MCF 10A (cell line): ENCODE measurements around the gene PARP8. TPM values are rescaled to one million over a fixed set of nuclear protein-coding genes. Genes with fewer than 3 reads are reported as not detected.

ENCODE experiments used
- BruUV-seq: library from RNA; stranded (reverse); fragments of 400-500 nt; replicated peaks from 2 replicates; lab custom pipeline; 2021; lab: Mats Ljungman, UMichigan
- CTCF ChIA-PET: fragments of 300-600 bp; sonication (Branson Sonifier 250); formaldehyde crosslinking; extraction: SDS; loops from one replicate; lab custom pipeline; 2021; ENCODE audit warnings: antibody characterized with exemption, inconsistent platforms; lab: Yijun Ruan, JAX
- POLR2A ChIA-PET: fragments of 300-600, 350-650 bp; sonication (Branson Sonifier 250); formaldehyde crosslinking; extraction: SDS; loops from one replicate; lab custom pipeline; 2020; ENCODE audit warnings: antibody characterized with exemption, inconsistent platforms; lab: Yijun Ruan, JAX
- DNase-seq: peaks from one replicate; pipeline ENCODE4 v3.0.0-alpha.2; 2018; ENCODE audit not compliant: unreplicated experiment
- H3K27ac Mint-ChIP-seq: one replicate; pipeline ENCODE4 v1.8.0; 2022; ENCODE audit warnings: mild to moderate bottlenecking, low read depth, mixed read lengths; ENCODE audit not compliant: unreplicated experiment
- H3K27me3 Mint-ChIP-seq: one replicate; pipeline ENCODE4 v1.8.0; 2022; ENCODE audit warnings: mixed read lengths; ENCODE audit not compliant: insufficient read depth, unreplicated experiment
- H3K36me3 Mint-ChIP-seq: one replicate; pipeline ENCODE4 v1.8.0; 2022; ENCODE audit warnings: mild to moderate bottlenecking, moderate library complexity, mixed read lengths; ENCODE audit not compliant: insufficient read depth, unreplicated experiment
- H3K4me1 Mint-ChIP-seq: one replicate; pipeline ENCODE4 v1.8.0; 2022; ENCODE audit warnings: mixed read lengths; ENCODE audit not compliant: insufficient read depth, unreplicated experiment
- H3K4me3 Mint-ChIP-seq: one replicate; pipeline ENCODE4 v1.8.0; 2022; ENCODE audit warnings: mild to moderate bottlenecking, moderate library complexity, mixed read lengths; ENCODE audit not compliant: unreplicated experiment
- H3K9me3 Mint-ChIP-seq: one replicate; pipeline ENCODE4 v1.8.0; 2022; ENCODE audit warnings: mixed read lengths; ENCODE audit not compliant: unreplicated experiment
- CTCF ChIP-seq: fragments of 200-600 bp; IDR thresholded peaks from one replicate; pipeline ENCODE4 v1.8.0; 2022; ENCODE audit warnings: antibody characterized with exemption, mild to moderate bottlenecking; ENCODE audit not compliant: unreplicated experiment
- intact Hi-C: fragments of 100-400 bp; cut with micrococcal nuclease; formaldehyde crosslinking; loops from 2 replicates; pipeline ENCODE4 v1.14.1; 2022
- total RNA-seq: library from RNA; stranded (reverse); gene quantifications from 2 replicates; pipeline ENCODE4 v1.2.3, GENCODE V29; 2022

PARP8 gene
- total RNA-seq, 1 experiment from 2014 or later, result 31.2 TPM

GRCh38 chr5:50711280-50711679 lies 44.8 kb downstream of the PARP8 start:
- intact Hi-C loops, result no loop called here
- ChIA-PET CTCF (no interaction called here), POLR2A (interaction anchor here (0.7 to 1.3 kb wide), 4 partner anchors 15 to 87 kb away, joined by 3 to 4 read pairs (median 4); partner anchors contain the start of gene PARP8)
- no TSS peak for BruUV-seq
- Mint-ChIP-seq H3K27ac (peak overlapping the region; percentile 65), H3K4me3 (peak overlapping the region; percentile 48), H3K36me3 (peaks cover 5% of the 10 kb centered on the region), H3K27me3 (no peaks in the 10 kb centered on the region), H3K9me3 (no peaks in the 10 kb centered on the region), H3K4me1 (peaks cover 39% of the 10 kb centered on the region)
- DNase-seq, result peak; percentile 32
- no peak for TF ChIP-seq CTCF

GRCh38 chr5:50712479-50712878 lies 46.0 kb downstream of the PARP8 start:
- CTCF ChIA-PET, result no interaction called here

GRCh38 chr5:50715001-50715400 lies 48.6 kb downstream of the PARP8 start:
- no peak for TF ChIP-seq CTCF
- no TSS peak for BruUV-seq
- intact Hi-C loops, result no loop called here
- Mint-ChIP-seq H3K4me1 (peaks cover 18% of the 10 kb centered on the region), H3K4me3 (no peak overlapping the region), H3K27ac (no peak overlapping the region), H3K27me3 (no peaks in the 10 kb centered on the region), H3K9me3 (no peaks in the 10 kb centered on the region), H3K36me3 (no peaks in the 10 kb centered on the region)
- CTCF ChIA-PET, result interaction anchor here (0.6 kb wide), 1 partner anchor 1201 kb away, joined by 3 read pairs; no protein-coding TSS in a partner anchor
- no peak for DNase-seq
- POLR2A ChIA-PET, result no interaction called here

More at GRCh38 chr5:50712479-50712878, 46.0 kb downstream of the PARP8 start:
- peaks cover 40% of the 10 kb centered on the region for H3K4me1 Mint-ChIP-seq
- POLR2A ChIA-PET, result no interaction called here
- intact Hi-C loops, result no loop called here
- peaks cover 5% of the 10 kb centered on the region for H3K36me3 Mint-ChIP-seq
- H3K27ac Mint-ChIP-seq, result peak overlapping the region; percentile 36
- no peaks in the 10 kb centered on the region for H3K27me3 Mint-ChIP-seq
- no peak for TF ChIP-seq CTCF
- no peak for DNase-seq
- no TSS peak for BruUV-seq
- H3K9me3 Mint-ChIP-seq, result no peaks in the 10 kb centered on the region
- H3K4me3 Mint-ChIP-seq, result no peak overlapping the region

GRCh38 chr5:50716134-50716533 lies 49.7 kb downstream of the PARP8 start:
- ChIA-PET CTCF (interaction anchor here (1.0 kb wide), 1 partner anchor 11 kb away, joined by 3 read pairs; no protein-coding TSS in a partner anchor), POLR2A (interaction anchor here (1.1 kb wide), 1 partner anchor 10 kb away, joined by 4 read pairs; no protein-coding TSS in a partner anchor)
- no peaks in the 10 kb centered on the region for H3K9me3 Mint-ChIP-seq
- intact Hi-C loops, result no loop called here
- no peaks in the 10 kb centered on the region for H3K36me3 Mint-ChIP-seq
- H3K4me1 Mint-ChIP-seq, result peaks cover 13% of the 10 kb centered on the region
- no peak overlapping the region for H3K4me3 Mint-ChIP-seq
- no peak for TF ChIP-seq CTCF
- no peaks in the 10 kb centered on the region for H3K27me3 Mint-ChIP-seq
- no TSS peak for BruUV-seq
- DNase-seq, result no peak
- no peak overlapping the region for H3K27ac Mint-ChIP-seq
